Neural cell (in vitro differentiated cells): ENCODE results near the gene MTMR12. TPM values are rescaled to one million over a fixed set of nuclear protein-coding genes. Genes with fewer than 3 reads are reported as not detected.

ENCODE experiments used
- H2AFZ ChIP-seq: fragments of 200-600, 300-800 bp; sonication (generic), shearing (Covaris generic); 2 replicates; pipeline ENCODE4 v1.6.0; 2014; ENCODE audit warnings: low read depth, mild to moderate bottlenecking, antibody characterized with exemption, low read length, moderate library complexity
- H3F3A ChIP-seq: fragments of 200-600 bp; shearing (Covaris generic); 2 replicates; pipeline ENCODE4 v1.6.1; 2016; ENCODE audit warnings: mild to moderate bottlenecking, moderate library complexity, mixed read lengths, antibody characterized with exemption, low read length; ENCODE audit not compliant: insufficient read depth, poor library complexity, severe bottlenecking
- H3K27ac ChIP-seq: fragments of 200-600, 300-800 bp; sonication (generic), shearing (Covaris generic); 2 replicates; pipeline ENCODE4 v1.5.1; 2014; ENCODE audit warnings: mild to moderate bottlenecking, low read length, moderate library complexity
- H3K27me3 ChIP-seq: fragments of 300-800, 200-600 bp; sonication (generic), shearing (Covaris generic); 2 replicates; pipeline ENCODE4 v1.6.0; 2014; ENCODE audit warnings: mild to moderate bottlenecking, low read depth, low read length, moderate library complexity; ENCODE audit not compliant: insufficient read depth
- H3K36me3 ChIP-seq: fragments of 300-800, 200-600 bp; sonication (generic), shearing (Covaris generic); 2 replicates; pipeline ENCODE4 v1.5.1; 2014; ENCODE audit warnings: mild to moderate bottlenecking, antibody characterized with exemption, low read length, moderate library complexity; ENCODE audit not compliant: insufficient read depth
- H3K4me2 ChIP-seq: fragments of 300-800, 200-600 bp; sonication (generic), shearing (Covaris generic); 2 replicates; pipeline ENCODE4 v1.6.0; 2014; ENCODE audit warnings: mild to moderate bottlenecking, low read length
- H3K4me3 ChIP-seq: fragments of 300-800, 200-600 bp; sonication (generic), shearing (Covaris generic); 2 replicates; pipeline ENCODE4 v1.5.1; 2014; ENCODE audit warnings: mild to moderate bottlenecking, low read length, moderate library complexity
- H3K79me2 ChIP-seq: fragments of 200-600 bp; shearing (Covaris generic); replicated peaks from 2 replicates; pipeline ENCODE4 v1.6.0; 2014; ENCODE audit warnings: mild to moderate bottlenecking, low read length, moderate library complexity; ENCODE audit not compliant: insufficient read depth
- H3K9ac ChIP-seq: fragments of 300-800, 200-600 bp; sonication (generic), shearing (Covaris generic); 2 replicates; pipeline ENCODE4 v1.6.1; 2016; ENCODE audit warnings: mild to moderate bottlenecking, low read length, mixed read lengths
- H3K9me2 ChIP-seq: fragments of 200-600 bp; shearing (Covaris generic); 2 replicates; pipeline ENCODE4 v1.6.1; 2016; ENCODE audit warnings: mild to moderate bottlenecking, low read length, mixed read lengths; ENCODE audit not compliant: insufficient read depth
- H3K9me3 ChIP-seq: fragments of 200-600, 300-800 bp; sonication (generic), shearing (Covaris generic); 2 replicates; pipeline ENCODE4 v1.6.1; 2016; ENCODE audit warnings: mild to moderate bottlenecking, mixed run types, low read length, moderate library complexity, mixed read lengths
- H4K20me1 ChIP-seq: fragments of 200-600 bp; shearing (Covaris generic); 2 replicates; pipeline ENCODE4 v1.6.1; 2016; ENCODE audit warnings: mild to moderate bottlenecking, mixed run types; ENCODE audit not compliant: insufficient read depth
- EP300 ChIP-seq: fragments of 450-650 bp; conservative IDR thresholded peaks from 2 replicates; pipeline ENCODE4 v1.6.1; 2014; ENCODE audit warnings: antibody characterized with exemption, mild to moderate bottlenecking, moderate library complexity; ENCODE audit not compliant: poor library complexity, severe bottlenecking
- EZH2 ChIP-seq: fragments of 200-600, 300-800 bp; shearing (Covaris generic), sonication (generic); IDR thresholded peaks from 2 replicates; pipeline ENCODE4 v1.6.1; 2014; ENCODE audit warnings: antibody characterized with exemption, low read length, borderline replicate concordance, mild to moderate bottlenecking; ENCODE audit not compliant: insufficient read depth, poor library complexity, severe bottlenecking
- MXI1 ChIP-seq: fragments of 450-650 bp; conservative IDR thresholded peaks from 2 replicates; pipeline ENCODE4 v1.6.1; 2014; ENCODE audit warnings: antibody characterized with exemption, mild to moderate bottlenecking; ENCODE audit not compliant: poor library complexity, severe bottlenecking
- POLR2AphosphoS5 ChIP-seq: IDR thresholded peaks from 2 replicates; pipeline ENCODE4 v1.6.1; 2012
- RAD21 ChIP-seq: fragments of 450-650 bp; conservative IDR thresholded peaks from 2 replicates; pipeline ENCODE4 v1.6.1; 2014; ENCODE audit warnings: antibody characterized with exemption, mild to moderate bottlenecking, moderate library complexity
- SMC3 ChIP-seq: fragments of 450-650 bp; conservative IDR thresholded peaks from 2 replicates; pipeline ENCODE4 v1.6.1; 2014; ENCODE audit warnings: antibody characterized with exemption, mild to moderate bottlenecking, moderate library complexity; ENCODE audit not compliant: poor library complexity
- TAF1 ChIP-seq: IDR thresholded peaks from 2 replicates; pipeline ENCODE4 v1.6.1; 2012; ENCODE audit warnings: low read depth
- polyA plus RNA-seq: library from polyadenylated mRNA; depleted of rRNA; stranded (reverse); fragments of >200 nt; gene quantifications from 2 replicates; pipeline ENCODE4 v1.2.3, GENCODE V29; 2014
- TF ChIP-seq, protein P1 (sequence below): IDR thresholded peaks from 2 replicates; pipeline ENCODE4 v1.6.1; 2012; ENCODE audit warnings: borderline replicate concordance
- TF ChIP-seq, protein P2 (sequence below): fragments of 450-650 bp; IDR thresholded peaks from 2 replicates; pipeline ENCODE4 v1.5.1; 2014; ENCODE audit warnings: antibody characterized with exemption, mild to moderate bottlenecking, moderate library complexity; ENCODE audit not compliant: poor library complexity, severe bottlenecking

MTMR12 gene
- polyA plus RNA-seq, 1 donor from 2014 or later = 13.5 TPM

DNA sequence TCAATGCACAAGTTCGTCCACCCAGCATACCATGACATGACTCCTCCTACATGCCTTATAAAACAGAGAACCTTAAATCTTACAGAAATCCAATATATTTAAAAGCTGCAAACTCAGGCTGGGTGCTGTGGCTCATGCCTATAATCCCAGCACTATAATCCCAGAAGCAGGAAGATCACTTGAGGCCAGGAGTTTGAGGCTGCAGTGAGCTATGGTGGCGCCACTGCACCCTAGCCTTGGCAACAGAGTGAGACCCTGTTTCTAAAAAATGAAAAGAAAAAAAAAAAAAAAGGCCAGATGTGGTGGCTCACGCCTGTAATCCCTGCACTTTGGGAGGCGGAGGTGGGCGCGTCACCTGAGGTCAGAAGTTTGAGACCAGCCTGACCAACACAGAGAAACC, 68.7 kb downstream of the MTMR12 start:
- H2AFZ ChIP-seq = no peak overlapping the region
- H3F3A ChIP-seq = no peaks in the 10 kb centered on the region
- H3K36me3 ChIP-seq = peaks cover 17% of the 10 kb centered on the region
- no peaks in the 10 kb centered on the region for H3K9me2 ChIP-seq
- no peaks in the 10 kb centered on the region for H3K79me2 ChIP-seq
- no peaks in the 10 kb centered on the region for H3K27me3 ChIP-seq
- no peak overlapping the region for H3K27ac ChIP-seq
- H4K20me1 ChIP-seq = no peaks in the 10 kb centered on the region
- TF ChIP-seq, protein P1, sequence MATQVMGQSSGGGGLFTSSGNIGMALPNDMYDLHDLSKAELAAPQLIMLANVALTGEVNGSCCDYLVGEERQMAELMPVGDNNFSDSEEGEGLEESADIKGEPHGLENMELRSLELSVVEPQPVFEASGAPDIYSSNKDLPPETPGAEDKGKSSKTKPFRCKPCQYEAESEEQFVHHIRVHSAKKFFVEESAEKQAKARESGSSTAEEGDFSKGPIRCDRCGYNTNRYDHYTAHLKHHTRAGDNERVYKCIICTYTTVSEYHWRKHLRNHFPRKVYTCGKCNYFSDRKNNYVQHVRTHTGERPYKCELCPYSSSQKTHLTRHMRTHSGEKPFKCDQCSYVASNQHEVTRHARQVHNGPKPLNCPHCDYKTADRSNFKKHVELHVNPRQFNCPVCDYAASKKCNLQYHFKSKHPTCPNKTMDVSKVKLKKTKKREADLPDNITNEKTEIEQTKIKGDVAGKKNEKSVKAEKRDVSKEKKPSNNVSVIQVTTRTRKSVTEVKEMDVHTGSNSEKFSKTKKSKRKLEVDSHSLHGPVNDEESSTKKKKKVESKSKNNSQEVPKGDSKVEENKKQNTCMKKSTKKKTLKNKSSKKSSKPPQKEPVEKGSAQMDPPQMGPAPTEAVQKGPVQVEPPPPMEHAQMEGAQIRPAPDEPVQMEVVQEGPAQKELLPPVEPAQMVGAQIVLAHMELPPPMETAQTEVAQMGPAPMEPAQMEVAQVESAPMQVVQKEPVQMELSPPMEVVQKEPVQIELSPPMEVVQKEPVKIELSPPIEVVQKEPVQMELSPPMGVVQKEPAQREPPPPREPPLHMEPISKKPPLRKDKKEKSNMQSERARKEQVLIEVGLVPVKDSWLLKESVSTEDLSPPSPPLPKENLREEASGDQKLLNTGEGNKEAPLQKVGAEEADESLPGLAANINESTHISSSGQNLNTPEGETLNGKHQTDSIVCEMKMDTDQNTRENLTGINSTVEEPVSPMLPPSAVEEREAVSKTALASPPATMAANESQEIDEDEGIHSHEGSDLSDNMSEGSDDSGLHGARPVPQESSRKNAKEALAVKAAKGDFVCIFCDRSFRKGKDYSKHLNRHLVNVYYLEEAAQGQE = no peak
- TF ChIP-seq TAF1 = no peak
- TF ChIP-seq SMC3 = no peak
- TF ChIP-seq, protein P2, sequence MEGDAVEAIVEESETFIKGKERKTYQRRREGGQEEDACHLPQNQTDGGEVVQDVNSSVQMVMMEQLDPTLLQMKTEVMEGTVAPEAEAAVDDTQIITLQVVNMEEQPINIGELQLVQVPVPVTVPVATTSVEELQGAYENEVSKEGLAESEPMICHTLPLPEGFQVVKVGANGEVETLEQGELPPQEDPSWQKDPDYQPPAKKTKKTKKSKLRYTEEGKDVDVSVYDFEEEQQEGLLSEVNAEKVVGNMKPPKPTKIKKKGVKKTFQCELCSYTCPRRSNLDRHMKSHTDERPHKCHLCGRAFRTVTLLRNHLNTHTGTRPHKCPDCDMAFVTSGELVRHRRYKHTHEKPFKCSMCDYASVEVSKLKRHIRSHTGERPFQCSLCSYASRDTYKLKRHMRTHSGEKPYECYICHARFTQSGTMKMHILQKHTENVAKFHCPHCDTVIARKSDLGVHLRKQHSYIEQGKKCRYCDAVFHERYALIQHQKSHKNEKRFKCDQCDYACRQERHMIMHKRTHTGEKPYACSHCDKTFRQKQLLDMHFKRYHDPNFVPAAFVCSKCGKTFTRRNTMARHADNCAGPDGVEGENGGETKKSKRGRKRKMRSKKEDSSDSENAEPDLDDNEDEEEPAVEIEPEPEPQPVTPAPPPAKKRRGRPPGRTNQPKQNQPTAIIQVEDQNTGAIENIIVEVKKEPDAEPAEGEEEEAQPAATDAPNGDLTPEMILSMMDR = no peak
- TF ChIP-seq RAD21 = no peak
- TF ChIP-seq EP300 = no peak
- no peak for TF ChIP-seq MXI1
- no peak for TF ChIP-seq POLR2AphosphoS5
- no peak for TF ChIP-seq EZH2
- no peak overlapping the region for H3K9ac ChIP-seq
- no peak overlapping the region for H3K4me3 ChIP-seq
- H3K9me3 ChIP-seq = no peaks in the 10 kb centered on the region
- H3K4me2 ChIP-seq = no peak overlapping the region

DNA sequence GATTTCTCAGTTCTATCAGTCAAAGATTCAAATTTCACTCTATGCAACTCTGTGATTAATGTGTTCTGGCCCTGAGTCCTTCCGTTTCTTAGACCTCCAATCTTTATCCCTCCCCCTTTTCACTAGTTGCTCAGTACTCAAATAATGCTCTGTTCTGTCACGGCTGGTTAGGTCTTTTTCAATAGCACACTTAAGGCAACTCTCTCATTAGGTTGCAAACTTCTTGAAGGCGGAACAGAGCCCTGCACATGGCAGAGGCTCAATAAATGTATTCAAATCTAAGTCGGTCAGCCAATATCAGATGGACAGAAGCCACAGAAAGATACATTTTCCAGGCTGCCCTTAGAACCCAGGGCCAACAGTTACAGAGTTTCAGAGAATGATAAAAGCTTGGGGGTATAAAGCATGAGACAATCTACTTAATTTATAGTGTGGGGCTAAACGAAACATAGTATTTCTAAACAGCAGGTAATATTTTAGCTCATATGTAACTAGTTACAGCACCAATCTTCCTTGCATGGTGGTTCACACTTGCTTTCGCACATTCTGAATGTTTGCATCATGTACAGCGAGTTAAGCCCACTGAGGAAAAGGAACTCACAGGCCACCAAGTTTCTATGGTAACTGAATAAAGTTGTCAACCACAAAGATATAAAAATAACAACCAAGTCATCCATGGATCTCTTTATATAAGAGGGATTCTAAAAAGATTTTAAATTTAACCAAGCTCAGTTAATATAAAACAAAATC, 71.5 kb downstream of the MTMR12 start:
- Histone ChIP-seq H4K20me1 (no peaks in the 10 kb centered on the region), H3K27ac (no peak overlapping the region)

More for the DNA sequence above, 71.5 kb downstream of the MTMR12 start:
- no peak overlapping the region for H3K4me2 ChIP-seq
- H3K9me2 ChIP-seq = no peaks in the 10 kb centered on the region
- H3K9me3 ChIP-seq = no peaks in the 10 kb centered on the region
- no peak overlapping the region for H2AFZ ChIP-seq
- H3K4me3 ChIP-seq = no peak overlapping the region
- no peak overlapping the region for H3K9ac ChIP-seq
- no peaks in the 10 kb centered on the region for H3K27me3 ChIP-seq
- no peaks in the 10 kb centered on the region for H3F3A ChIP-seq
- H3K36me3 ChIP-seq = peaks cover 12% of the 10 kb centered on the region
- TF ChIP-seq SMC3 = no peak
- no peak for TF ChIP-seq EZH2
- no peak for TF ChIP-seq MXI1
- TF ChIP-seq RAD21 = no peak
- no peak for TF ChIP-seq POLR2AphosphoS5
- TF ChIP-seq TAF1 = no peak
- TF ChIP-seq, protein P1 = no peak
- TF ChIP-seq EP300 = no peak
- TF ChIP-seq, protein P2 = no peak
- H3K79me2 ChIP-seq = no peaks in the 10 kb centered on the region
